Thoracic aorta (tissue), 2 donors: ENCODE results near the gene LELP1. TPM values are rescaled to one million over a fixed set of nuclear protein-coding genes. Genes with fewer than 3 reads are reported as not detected.

Experiments used
- ATAC-seq: fragments of 150-250 bp; one replicate; pipeline ENCODE4 v1.8.0; 2017; ENCODE audit warnings: low read depth; ENCODE audit not compliant: insufficient number of reproducible peaks, low FRiP score
- DNase-seq: peaks from one replicate; pipeline ENCODE4 v3.0.0-alpha.2; 2020; ENCODE audit warnings: low spot score
- H3K27ac ChIP-seq, 2 donors: fragments of 200-600 bp; sonication (generic); 1 replicate in 1 of 2; 2 replicates in 1 of 2; pipeline ENCODE4 v1.5.1; 2016; ENCODE audit warnings: mild to moderate bottlenecking in 2 of 2, moderate library complexity in 2 of 2
- H3K27me3 ChIP-seq: fragments of 200-600 bp; sonication (generic); replicated peaks from 2 replicates; pipeline ENCODE4 v1.6.0; 2016; ENCODE audit warnings: mild to moderate bottlenecking; ENCODE audit not compliant: insufficient read depth
- H3K36me3 ChIP-seq: fragments of 200-600 bp; sonication (generic); one replicate; pipeline ENCODE4 v1.5.1; 2016
- H3K4me1 ChIP-seq, 2 donors: fragments of 200-600 bp; sonication (generic); 1 replicate in 1 of 2; 2 replicates in 1 of 2; pipeline versions ENCODE4 v1.5.1 to v1.6.0; 2016; ENCODE audit warnings: low read depth in 2 of 2, mild to moderate bottlenecking in 1 of 2; ENCODE audit not compliant: control insufficient read depth in 1 of 2
- H3K4me3 ChIP-seq: fragments of 200-600 bp; sonication (generic); 2 replicates; pipeline ENCODE4 v1.5.1; 2016; ENCODE audit warnings: mild to moderate bottlenecking
- H3K9me3 ChIP-seq: fragments of 200-600 bp; sonication (generic); 2 replicates; pipeline ENCODE4 v1.5.1; 2016
- total RNA-seq, 2 donors: library from RNA; depleted of rRNA; stranded (reverse); fragments of >200 nt; gene quantifications; one replicate each; pipeline versions ENCODE4 v1.1.0 to v1.2.3, GENCODE V29; 2016
- TF ChIP-seq, protein P1 (sequence below): fragments of 200-600 bp; sonication (generic); IDR thresholded peaks from one replicate; pipeline ENCODE4 v1.5.1; 2019; ENCODE audit warnings: antibody characterized with exemption

Gene LELP1
- total RNA-seq, 2 donors from 2014 or later: not detected

DNA sequence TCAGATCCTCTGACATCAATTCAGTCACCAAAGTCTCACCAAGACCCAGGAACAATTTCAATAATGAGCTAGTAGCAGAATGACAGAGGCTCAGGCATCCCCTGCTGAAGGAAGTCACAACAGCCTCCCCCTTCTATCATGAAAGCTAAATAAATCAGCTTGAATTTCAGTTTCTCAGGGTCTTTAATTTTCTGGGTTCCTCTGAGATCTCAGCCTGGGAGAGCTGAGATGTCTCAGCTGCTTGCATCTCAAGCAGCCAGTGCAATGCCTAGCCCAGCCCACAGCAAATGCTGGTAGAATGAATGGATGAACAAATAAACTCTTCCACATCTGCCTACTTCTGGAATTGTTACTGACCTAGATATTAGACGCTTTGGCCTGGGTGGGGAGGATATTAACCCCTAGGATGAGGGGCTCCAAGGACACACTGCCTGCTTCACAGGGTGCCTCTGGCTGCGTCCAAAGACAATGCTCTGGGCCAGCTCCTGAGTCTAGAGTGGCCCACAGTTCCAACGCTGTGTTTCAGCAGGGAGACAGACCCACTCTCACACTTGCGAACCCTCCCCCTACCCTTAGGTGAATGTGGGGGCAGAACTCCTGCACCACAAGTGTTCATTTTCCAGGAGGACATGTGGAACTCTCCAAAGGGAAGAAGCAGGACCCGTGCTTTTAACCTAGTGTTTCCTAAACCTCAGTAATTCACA lies 45.1 kb downstream of the LELP1 start:
- no peak for DNase-seq
- Histone ChIP-seq H3K27me3 (no peaks in the 10 kb centered on the region), H3K4me3 (no peak overlapping the region), H3K4me1 (no peaks in the 10 kb centered on the region), H3K27ac (no peak overlapping the region), H3K36me3 (no peaks in the 10 kb centered on the region), H3K9me3 (no peaks in the 10 kb centered on the region)
- TF ChIP-seq, protein P1, sequence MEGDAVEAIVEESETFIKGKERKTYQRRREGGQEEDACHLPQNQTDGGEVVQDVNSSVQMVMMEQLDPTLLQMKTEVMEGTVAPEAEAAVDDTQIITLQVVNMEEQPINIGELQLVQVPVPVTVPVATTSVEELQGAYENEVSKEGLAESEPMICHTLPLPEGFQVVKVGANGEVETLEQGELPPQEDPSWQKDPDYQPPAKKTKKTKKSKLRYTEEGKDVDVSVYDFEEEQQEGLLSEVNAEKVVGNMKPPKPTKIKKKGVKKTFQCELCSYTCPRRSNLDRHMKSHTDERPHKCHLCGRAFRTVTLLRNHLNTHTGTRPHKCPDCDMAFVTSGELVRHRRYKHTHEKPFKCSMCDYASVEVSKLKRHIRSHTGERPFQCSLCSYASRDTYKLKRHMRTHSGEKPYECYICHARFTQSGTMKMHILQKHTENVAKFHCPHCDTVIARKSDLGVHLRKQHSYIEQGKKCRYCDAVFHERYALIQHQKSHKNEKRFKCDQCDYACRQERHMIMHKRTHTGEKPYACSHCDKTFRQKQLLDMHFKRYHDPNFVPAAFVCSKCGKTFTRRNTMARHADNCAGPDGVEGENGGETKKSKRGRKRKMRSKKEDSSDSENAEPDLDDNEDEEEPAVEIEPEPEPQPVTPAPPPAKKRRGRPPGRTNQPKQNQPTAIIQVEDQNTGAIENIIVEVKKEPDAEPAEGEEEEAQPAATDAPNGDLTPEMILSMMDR: no peak
- no peak for ATAC-seq

DNA sequence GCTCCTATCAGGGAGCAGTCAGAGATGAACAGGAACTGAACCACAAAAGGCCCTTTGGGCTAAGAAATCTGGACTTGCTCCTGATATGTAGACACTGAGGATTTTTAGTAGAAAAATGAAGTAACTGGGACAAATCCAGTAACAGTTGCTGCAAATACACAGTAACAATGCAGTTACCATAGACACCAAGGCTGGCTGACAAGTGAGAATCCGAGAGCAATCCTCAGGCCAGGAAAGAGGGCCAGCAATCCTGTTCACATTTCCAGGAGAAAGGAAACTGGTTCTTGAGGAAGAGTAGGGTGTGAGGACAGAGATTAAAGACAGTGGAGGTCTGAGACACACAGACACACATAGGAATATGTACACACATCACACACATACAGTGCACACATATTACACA lies 46.9 kb downstream of the LELP1 start:
- ATAC-seq: no peak
- Histone ChIP-seq H3K4me3 (no peak overlapping the region), H3K36me3 (no peaks in the 10 kb centered on the region)

DNA sequence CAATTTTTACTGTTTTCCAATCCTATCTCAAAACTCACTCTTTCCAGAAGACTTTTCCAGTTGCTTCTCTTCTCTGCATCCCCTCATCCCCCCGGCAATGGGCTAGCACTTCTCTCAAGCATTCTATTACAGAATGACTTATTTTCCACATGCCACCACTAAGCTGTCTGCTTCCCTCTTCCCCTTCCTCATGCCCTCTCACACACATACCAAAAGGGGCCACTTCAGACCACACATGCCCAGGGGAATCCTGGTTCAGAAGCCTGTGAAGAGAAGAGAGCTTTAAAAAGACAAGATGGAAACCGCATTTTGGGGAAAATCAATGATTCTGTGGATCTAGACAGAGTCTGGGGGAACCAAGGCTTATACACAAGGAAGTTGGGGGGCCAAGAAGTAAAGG lies 47.9 kb downstream of the LELP1 start:
- no peaks in the 10 kb centered on the region for H3K27me3 ChIP-seq
- ATAC-seq (no peak), DNase-seq (no peak)
- no peaks in the 10 kb centered on the region for H3K9me3 ChIP-seq
- TF ChIP-seq, protein P1: no peak
- no peaks in the 10 kb centered on the region for H3K4me1 ChIP-seq
- H3K36me3 ChIP-seq: no peaks in the 10 kb centered on the region
- no peak overlapping the region for H3K27ac ChIP-seq
- H3K4me3 ChIP-seq: no peak overlapping the region

More for the DNA sequence above, 46.9 kb downstream of the LELP1 start:
- Histone ChIP-seq H3K4me1 (no peaks in the 10 kb centered on the region), H3K9me3 (no peaks in the 10 kb centered on the region), H3K27me3 (no peaks in the 10 kb centered on the region), H3K27ac (no peak overlapping the region)
- TF ChIP-seq, protein P1: no peak
- DNase-seq: no peak

DNA sequence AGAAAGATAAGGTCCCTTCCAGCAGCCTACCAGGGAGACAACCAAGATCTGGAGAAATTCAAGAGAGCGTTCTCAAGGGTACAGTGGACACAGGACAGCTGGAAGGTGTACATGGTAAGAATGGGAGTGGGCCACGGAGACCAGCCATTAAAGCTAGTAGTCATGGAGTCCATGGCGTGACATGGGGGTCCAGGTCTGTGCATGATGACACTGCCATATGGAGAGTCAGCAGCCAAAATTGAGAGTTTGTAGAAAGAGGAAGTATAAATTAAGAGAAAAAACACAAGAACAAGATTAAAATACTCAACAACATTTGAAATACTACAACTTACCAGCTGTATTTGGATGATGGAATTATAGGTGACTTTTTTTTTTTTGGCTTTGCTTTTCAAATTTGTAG lies 48.3 kb downstream of the LELP1 start:
- no peak overlapping the region for H3K27ac ChIP-seq
- no peaks in the 10 kb centered on the region for H3K27me3 ChIP-seq
- no peak overlapping the region for H3K4me3 ChIP-seq

DNA sequence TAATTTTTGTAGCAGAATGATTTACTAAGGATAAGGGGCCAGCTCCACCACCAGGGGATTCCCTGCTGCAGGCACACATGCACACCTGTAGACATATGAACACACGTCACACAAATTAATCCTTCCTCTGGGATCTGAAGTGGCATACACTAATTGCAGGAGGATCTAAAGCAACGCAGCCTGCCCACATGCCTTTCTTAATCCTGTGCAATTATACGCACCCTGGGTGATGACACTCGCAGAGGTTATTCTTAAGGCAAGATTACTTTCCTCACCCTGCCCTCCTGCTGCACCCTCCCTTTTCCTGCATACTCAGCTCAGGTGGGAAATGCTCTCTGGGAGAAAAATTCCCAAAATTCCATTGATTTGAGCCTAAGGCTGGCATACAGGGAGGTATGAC lies 48.8 kb downstream of the LELP1 start:
- Histone ChIP-seq H3K4me3 (no peak overlapping the region), H3K27me3 (no peaks in the 10 kb centered on the region), H3K36me3 (no peaks in the 10 kb centered on the region), H3K4me1 (no peaks in the 10 kb centered on the region), H3K27ac (no peak overlapping the region), H3K9me3 (no peaks in the 10 kb centered on the region)
- TF ChIP-seq, protein P1: no peak
- DNase-seq: no peak
- no peak for ATAC-seq

More for the DNA sequence above, 48.3 kb downstream of the LELP1 start:
- H3K9me3 ChIP-seq: no peaks in the 10 kb centered on the region
- TF ChIP-seq, protein P1: no peak
- DNase-seq: no peak
- ATAC-seq: no peak
- no peaks in the 10 kb centered on the region for H3K4me1 ChIP-seq
- H3K36me3 ChIP-seq: no peaks in the 10 kb centered on the region
